ENCODE measurements around the gene SERPINA5.

SERPINA5 gene

GRCh38 chr14:94581127-94581999 is at the start of gene SERPINA5:
Gene SERPINA5 (plus strand): TSS chr14:94581426. CDS start chr14:94587363, 5,937 bp downstream.
- DNase-seq (ENCODE audit: low read depth, low spot score): no peak

DNA sequence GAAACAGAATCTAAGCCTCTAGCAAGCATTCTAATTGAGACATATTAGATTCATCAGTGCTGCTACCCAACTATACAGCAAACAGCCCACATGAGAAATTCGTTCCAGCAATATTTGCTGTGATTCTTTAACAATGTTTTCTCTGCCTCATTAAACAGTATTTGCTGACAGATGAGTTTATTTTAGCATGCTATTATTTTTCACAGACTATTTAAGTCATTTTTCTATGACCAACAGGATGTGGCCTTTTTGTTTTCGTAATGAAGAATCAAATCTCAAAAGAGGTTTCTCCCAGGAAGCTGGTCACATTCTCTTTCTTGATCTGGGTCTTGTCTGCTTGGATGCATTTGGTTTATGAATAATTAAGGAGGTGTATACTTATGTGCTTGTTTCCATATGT is 48.8 kb upstream of the SERPINA5 start:
- no peak for DNase-seq (ENCODE audit: low read depth, low spot score)

GRCh38 chr14:94535506-94535905 is 45.7 kb upstream of the SERPINA5 start:
- no peak for DNase-seq (ENCODE audit: low read depth, low spot score)

- DNase-seq (ENCODE audit: low read depth, low spot score): no peak
Observed at GRCh38 chr14:94536836-94537235, 44.4 kb upstream of the SERPINA5 start.

- no peak for DNase-seq (ENCODE audit: low read depth, low spot score)
Observed at GRCh38 chr14:94538070-94538740, 43.0 kb upstream of the SERPINA5 start.

- DNase-seq (ENCODE audit: low read depth, low spot score): no peak
Observed at GRCh38 chr14:94539181-94539580, 42.0 kb upstream of the SERPINA5 start.

DNA sequence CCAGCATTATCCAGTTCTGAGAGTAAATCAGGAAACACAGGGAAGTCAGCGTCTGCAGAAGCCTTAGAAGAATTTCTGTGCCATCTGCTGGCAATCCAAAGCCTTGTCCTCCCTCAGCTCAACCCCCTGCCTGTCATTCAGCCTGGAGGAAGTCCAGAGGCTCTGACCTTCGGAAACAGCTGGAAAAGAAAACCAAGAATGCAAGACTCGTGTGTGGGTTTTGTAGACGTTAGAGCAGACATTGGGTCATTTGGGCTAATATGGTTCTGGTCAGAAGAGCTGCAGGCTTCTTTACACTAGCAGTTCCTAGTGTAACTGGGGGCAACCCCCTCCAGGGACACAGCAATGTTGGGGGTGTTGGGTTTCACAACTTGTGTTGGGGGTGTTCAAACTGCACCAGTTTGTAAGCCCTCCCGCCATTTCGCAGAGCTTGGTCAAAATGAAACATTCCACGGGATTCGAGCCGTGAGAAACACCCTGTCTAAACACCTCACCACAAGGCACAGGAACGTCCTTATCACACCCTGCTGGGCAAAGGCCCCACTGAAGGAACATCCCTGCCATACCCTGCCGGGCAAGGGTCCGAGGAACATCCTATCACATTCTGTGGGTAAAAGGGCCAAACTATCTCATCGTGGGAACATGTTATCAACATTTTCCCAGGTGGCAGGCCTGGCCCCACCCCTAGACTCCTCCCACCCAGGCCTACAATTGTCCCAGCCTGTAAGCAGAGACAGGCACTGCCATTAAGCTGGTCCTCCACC is 41.0 kb upstream of the SERPINA5 start:
- DNase-seq (ENCODE audit: low read depth, low spot score): no peak

GRCh38 chr14:94541234-94541975 is 39.8 kb upstream of the SERPINA5 start:
- no peak for DNase-seq (ENCODE audit: low read depth, low spot score)

DNA sequence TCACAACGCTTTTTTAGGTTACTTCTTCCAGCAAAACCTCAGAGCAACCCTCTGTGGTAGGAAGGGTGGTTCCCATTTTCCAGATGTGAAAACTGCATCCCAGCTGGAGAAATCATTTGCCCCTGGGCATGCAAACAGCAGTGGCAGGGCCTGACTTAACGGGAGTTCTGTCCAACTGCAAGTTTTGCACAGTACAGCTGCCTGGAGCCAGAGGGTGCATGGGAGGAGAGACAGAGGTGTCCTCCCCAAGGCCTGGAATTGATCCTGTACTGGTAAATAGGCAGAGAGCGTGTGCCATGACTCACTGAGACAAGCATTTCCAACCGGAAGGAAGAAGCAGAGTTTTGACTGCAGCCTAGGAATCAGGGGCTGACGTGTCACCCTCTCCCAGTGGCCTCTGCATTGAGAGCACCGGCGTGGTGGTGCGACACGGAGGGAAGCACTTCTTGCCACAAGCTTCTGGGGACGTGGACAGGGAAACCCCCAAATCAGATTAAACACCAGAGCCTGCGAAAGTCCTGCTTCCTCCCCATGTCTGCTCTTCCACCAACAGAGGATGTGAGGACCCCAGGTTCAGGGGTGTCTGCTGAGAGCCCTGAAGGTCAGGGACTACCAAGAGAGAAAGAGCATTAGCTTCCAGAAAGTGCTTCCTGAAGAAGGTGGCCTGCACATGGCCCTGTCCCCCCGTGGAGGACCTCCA is 39.0 kb upstream of the SERPINA5 start:
- DNase-seq (ENCODE audit: low read depth, low spot score): no peak

DNA sequence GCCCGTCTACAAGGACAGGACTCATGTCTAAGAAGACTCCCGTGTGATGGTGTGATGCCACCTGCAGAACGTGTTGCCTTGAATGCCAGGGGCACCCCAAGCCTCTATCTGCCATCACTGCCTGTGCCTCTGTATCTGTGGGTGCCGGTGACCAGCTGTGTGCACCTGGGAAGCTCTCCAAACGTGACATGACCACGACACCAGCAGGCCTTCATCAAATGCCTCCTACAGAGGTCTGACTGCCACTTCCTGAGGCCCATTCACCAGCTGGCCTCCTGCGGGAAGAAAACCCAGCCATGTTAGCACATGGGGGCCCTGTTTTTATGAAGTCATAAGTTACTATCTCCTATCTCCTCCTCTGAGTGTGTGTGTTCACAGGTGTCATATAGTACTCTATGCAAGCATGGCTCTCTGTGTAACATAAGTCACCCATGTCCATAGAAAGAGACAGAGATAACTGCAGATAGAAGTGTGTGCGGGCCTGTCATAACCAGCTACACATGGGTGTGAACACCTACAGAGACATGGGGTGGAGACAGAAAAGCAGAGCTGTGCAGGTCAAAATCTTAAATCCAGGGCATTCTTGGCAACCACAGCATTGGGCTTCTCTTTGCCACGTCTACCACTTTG is 38.3 kb upstream of the SERPINA5 start:
- no peak for DNase-seq (ENCODE audit: low read depth, low spot score)

GRCh38 chr14:94543449-94544124 is 37.6 kb upstream of the SERPINA5 start:
- DNase-seq (ENCODE audit: low read depth, low spot score): no peak

GRCh38 chr14:94544726-94545125 is 36.5 kb upstream of the SERPINA5 start:
- no peak for DNase-seq (ENCODE audit: low read depth, low spot score)

DNA sequence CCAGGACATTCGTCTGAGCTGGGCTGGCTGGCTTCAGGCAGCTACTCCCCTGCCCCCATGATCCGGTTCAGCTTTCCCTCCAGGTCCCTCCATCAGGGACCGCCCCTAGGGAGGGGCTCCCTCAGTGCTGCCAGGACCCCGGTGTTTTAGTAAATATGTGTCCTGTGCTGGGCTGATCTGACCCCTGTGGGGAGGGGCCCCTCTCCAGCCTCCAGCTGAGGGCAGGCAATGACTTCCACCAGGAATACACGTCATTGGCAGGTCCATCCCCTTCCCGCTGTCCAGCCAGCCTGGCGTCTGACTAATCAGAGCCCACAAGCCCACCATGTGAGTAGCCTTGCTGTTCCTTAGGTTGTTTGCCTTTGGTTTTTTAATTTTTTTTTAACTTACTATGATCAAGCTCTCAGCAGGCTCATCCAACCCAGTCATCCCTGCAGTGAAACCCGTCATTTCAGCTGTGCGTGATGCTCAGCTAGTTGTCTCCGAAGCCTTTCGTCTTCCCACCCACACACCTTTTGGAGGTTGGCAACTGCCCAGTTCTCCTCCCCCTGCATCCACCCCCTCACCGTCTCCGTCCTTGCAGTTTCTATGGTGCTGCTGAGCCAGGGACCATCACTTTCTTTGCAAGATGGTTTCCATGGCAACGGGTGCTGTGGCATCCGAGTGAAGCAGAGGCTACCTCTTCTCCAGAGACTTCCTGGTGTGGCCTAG is 35.9 kb upstream of the SERPINA5 start:
- no peak for DNase-seq (ENCODE audit: low read depth, low spot score)

GRCh38 chr14:94547151-94547680 is 34.0 kb upstream of the SERPINA5 start:
- DNase-seq (ENCODE audit: low read depth, low spot score): no peak

DNA sequence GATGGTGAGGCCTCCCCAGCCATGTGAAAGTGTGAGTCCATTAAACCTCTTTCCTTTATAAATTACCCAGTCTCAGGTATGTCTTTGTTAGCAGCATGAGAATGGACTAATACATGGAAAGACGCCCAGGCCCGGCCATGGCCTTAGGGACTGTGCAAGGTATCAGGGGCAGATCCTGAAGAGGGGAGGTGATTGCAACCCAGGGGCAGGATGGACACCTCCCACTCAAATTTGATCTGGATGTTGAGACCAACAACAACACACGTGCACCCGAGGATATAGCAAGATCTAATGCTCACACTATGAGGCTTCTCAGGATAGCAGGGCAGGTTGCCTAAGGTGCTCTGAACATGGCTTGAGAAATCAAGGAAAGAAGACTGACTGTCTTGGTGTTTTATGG is 33.5 kb upstream of the SERPINA5 start:
- DNase-seq (ENCODE audit: low read depth, low spot score): no peak

DNA sequence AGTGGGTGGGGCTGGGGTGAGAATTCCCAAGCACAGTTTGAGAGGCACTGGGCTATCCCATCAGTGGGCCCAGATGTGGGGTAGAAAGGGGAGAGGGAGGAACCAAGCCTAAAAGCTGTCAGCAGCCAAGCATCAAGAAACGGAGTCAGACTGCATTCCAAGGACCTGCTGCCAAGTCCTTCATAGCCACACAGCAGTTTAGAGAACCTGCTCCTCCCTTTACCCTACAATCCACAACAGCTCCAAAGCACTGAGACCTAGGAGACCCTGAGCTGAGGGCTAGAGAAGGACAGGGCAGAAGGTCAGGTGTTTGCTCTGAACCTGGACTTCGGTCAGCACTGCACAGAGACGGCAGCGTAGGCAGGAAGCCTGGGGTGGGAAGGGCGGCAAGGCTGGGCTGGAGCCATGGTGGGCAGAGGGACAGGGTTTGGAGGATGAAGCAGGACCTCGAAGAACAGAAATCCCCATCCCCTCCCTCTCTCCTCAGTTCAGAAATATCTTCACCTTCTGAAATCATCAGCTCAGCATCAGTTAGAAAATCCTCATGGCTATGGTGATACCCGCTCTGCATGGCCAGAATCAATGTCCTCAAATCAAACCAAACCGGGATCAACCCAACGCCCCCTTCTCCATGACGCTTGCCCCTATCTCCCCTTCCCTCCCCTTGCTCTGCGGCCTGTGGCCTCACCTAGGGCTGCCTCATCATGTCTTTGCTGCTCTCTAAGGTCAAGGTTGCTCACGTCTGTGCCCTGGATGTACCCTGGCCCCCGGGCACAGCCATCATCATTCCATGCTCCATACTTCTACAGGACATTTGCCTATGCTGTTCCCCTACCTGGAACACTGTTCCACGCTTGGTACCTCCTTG is 32.9 kb upstream of the SERPINA5 start:
- DNase-seq (ENCODE audit: low read depth, low spot score): no peak

DNA sequence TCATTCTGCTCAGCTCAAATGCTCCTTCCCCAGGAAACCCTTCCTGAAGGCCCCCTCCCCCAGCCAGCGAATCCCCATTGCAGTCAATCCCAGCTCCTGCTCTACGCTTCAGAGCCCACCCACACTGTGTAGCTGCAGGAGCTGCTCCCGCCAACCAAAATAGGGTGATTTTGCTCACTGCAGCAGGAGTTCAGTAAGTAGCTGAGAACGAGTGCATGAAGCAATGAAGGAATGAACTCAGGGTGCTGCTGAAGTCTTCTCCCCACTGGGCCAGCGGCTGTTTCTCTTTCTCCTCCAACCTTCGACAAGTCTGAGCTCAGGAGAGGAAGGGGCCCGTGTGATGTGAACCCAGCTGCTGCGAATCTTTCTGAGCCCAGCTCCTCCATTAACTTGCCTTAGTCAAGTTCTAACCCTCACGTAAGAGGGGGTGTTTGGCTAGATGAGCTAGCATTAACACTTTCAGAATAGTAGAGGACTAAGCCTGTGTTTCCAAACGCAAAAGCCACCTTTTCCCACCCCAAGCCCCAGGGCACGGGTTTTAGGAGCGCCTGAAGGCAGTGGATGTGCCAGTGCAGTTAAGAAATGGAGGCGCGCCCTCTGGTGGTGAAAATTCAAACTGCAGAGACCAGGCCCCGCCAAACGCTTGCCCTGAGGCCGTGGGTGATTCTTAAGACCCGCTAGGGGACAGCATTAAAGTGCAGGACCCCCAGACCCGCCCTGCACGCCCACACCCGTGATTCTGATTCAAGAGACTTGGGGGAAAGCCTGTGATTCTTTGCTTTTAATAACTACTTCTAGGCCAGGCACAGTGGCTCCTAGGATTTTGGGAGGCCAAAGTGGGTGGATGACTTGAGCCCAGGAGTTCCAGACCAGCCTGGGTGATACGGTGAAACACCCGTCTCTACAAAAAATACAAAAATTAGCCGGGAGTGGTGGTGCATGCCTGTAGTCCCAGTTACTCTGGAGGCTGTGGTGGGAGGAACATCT is 31.9 kb upstream of the SERPINA5 start:
- DNase-seq (ENCODE audit: low read depth, low spot score): no peak
